Spleen (tissue), 11 donors: ENCODE data around the gene TXNL4A. TPM values are rescaled to one million over a fixed set of nuclear protein-coding genes. Genes with fewer than 3 reads are reported as not detected.

Experiments used
- DNase-seq: peaks from one replicate; pipeline ENCODE4 v3.0.0-alpha.2; 2020
- H3K27ac ChIP-seq, 8 donors: fragments of 200-600 bp; sonication (generic) in 7 of 8; 1 replicate in 4 of 8; 2 replicates in 4 of 8; pipeline versions ENCODE4 v1.5.0 to v1.8.0; 2016 to 2021; ENCODE audit warnings: inconsistent platforms in 4 of 8, mild to moderate bottlenecking in 4 of 8, moderate library complexity in 1 of 8
- H3K27me3 ChIP-seq, 7 donors: fragments of 200-600 bp; sonication (generic) in 6 of 7; replicated peaks in 1 of 7; 1 replicate in 4 of 7; 2 replicates in 3 of 7; pipeline versions ENCODE4 v1.5.0 to v1.8.0; 2016 to 2021; ENCODE audit warnings: inconsistent platforms in 3 of 7, mild to moderate bottlenecking in 1 of 7
- H3K36me3 ChIP-seq, 6 donors: fragments of 200-600 bp; sonication (generic) in 5 of 6; 1 replicate in 4 of 6; 2 replicates in 2 of 6; pipeline versions ENCODE4 v1.5.0 to v1.8.0; 2016 to 2021; ENCODE audit warnings: inconsistent platforms in 2 of 6
- H3K4me1 ChIP-seq, 6 donors: fragments of 200-600 bp; sonication (generic) in 5 of 6; 1 replicate in 3 of 6; 2 replicates in 3 of 6; pipeline versions ENCODE4 v1.5.0 to v1.8.0; 2016 to 2021; ENCODE audit warnings: inconsistent platforms in 3 of 6
- H3K4me3 ChIP-seq, 8 donors: fragments of 200-600 bp; sonication (generic) in 7 of 8; 1 replicate in 4 of 8; 2 replicates in 4 of 8; pipeline versions ENCODE4 v1.5.0 to v1.8.0; 2016 to 2021; ENCODE audit warnings: inconsistent platforms in 4 of 8, mild to moderate bottlenecking in 4 of 8, moderate library complexity in 2 of 8
- H3K9me3 ChIP-seq, 8 donors: fragments of 200-600 bp; sonication (generic) in 7 of 8; 1 replicate in 4 of 8; 2 replicates in 4 of 8; pipeline versions ENCODE4 v1.5.0 to v1.8.0; 2016 to 2021; ENCODE audit warnings: inconsistent platforms in 4 of 8
- CTCF ChIP-seq, 11 experiments: fragments of 200-600 bp in 7 of 11; fragments of 450-650 bp in 4 of 11; sonication (generic) in 4 of 11; IDR thresholded peaks in 8 of 11; conservative IDR thresholded peaks in 3 of 11; 1 replicate in 7 of 11; 2 replicates in 4 of 11; pipeline versions ENCODE4 v1.4.0 to v1.8.0; 2016 to 2021; ENCODE audit warnings: antibody characterized with exemption in 11 of 11, inconsistent platforms in 4 of 11, mild to moderate bottlenecking in 1 of 11
- POLR2A ChIP-seq, 3 donors: fragments of 450-650 bp; IDR thresholded peaks; one replicate each; pipeline ENCODE4 v1.5.1; 2017; ENCODE audit warnings: antibody characterized with exemption in 3 of 3, mild to moderate bottlenecking in 1 of 3
- POLR2AphosphoS5 ChIP-seq, 3 donors: sonication (generic); formaldehyde crosslinking; IDR thresholded peaks; one replicate each; pipeline ENCODE4 v1.5.1; 2017; ENCODE audit warnings: antibody characterized with exemption in 3 of 3
- WGBS, 5 donors: extraction: QIAGEN DNeasy Blood & Tissue Kit in 3 of 5; methylation state at CpG; one replicate each; pipeline versions ENCODE4 v1.1.5 to v1.1.7; 2013 to 2018; 5-methylcytosine and 5-hydroxymethylcytosine counted together
- intact Hi-C: fragments of 100-400 bp; cut with DNase I; formaldehyde crosslinking; loops from one replicate; pipeline ENCODE4 v1.15.0; 2023; ENCODE audit warnings: low total_unique reads
- polyA plus RNA-seq, 3 donors: library from polyadenylated mRNA; stranded (reverse); fragments of 200-250 nt; gene quantifications; one replicate each; pipeline ENCODE4 v1.2.1, GENCODE V29; 2013
- total RNA-seq, 7 donors: library from RNA; depleted of rRNA in 3 of 7; stranded (reverse); fragments of >200 nt in 3 of 7; fragmentation: NEBNext Ultra II Directional in 4 of 7; extraction: Animal tissue kit (Norgen Biotek cat#: 25700) in 4 of 7; gene quantifications; one replicate each; pipeline versions ENCODE4 v1.1.0 to v1.2.1, GENCODE V29; 2016 to 2021
- donor health status: healthy with polysubstance abuse.
- donor health status: DM: no; HTN: no; CAD: no; lungs with moderate emphysema.
- donor health status: DM: no; HTN: no; CAD: no.
- donor health status: Bipolar disorder and iron deficiency.
- donor health status: healthy.
- donor health status: DM: no; HTN: no; CAD: no.
- donor health status: DM: yes; HTN: yes; CAD: no.

The TXNL4A gene
- total and polyA plus RNA-seq, 10 donors = 20.7 to 98.5 (median 69.3) TPM

GRCh38 chr18:80034852-80035406 is 46.6 kb upstream of the TXNL4A start:
- no peak for DNase-seq
- Histone ChIP-seq H3K4me3 (peak overlapping the region; percentile 72 to 92 (median 80)), H3K27ac (peak overlapping the region; percentile 64 to 94 (median 87)), H3K27me3 (no peaks in the 10 kb centered on the region), H3K36me3 (peaks cover 0 to 31% (median 16%) of the 10 kb centered on the region in 6 donors), H3K4me1 (peaks cover 0 to 24% (median 18%) of the 10 kb centered on the region in 6 donors), H3K9me3 (peaks cover 0 to 14% (median 6%) of the 10 kb centered on the region in 8 donors)
- WGBS, 5 donors = 15 to 26% (median 21%) methylated on average over 8 of the region's 8 CpGs
- no peak for TF ChIP-seq POLR2A (IDR thresholded peaks at IDR 0.05)
- intact Hi-C loops = loop anchor here (5.0 kb wide), 1 partner anchor 43 kb away; no protein-coding TSS in a partner anchor

- no peaks in the 10 kb centered on the region for H3K27me3 ChIP-seq
- H3K4me3 ChIP-seq = peak within 1 kb of the TSS; percentile 72 to 92 (median 80)
- peaks cover 0 to 24% (median 18%) of the 10 kb centered on the region in 6 donors for H3K4me1 ChIP-seq
- intact Hi-C loops = loop anchor here (5.0 kb wide), 1 partner anchor 42 kb away; no protein-coding TSS in a partner anchor
- peak within 1 kb of the TSS; percentile 64 to 94 (median 87) for H3K27ac ChIP-seq
- peaks cover 0 to 25% (median 16%) of the 10 kb centered on the region in 6 donors for H3K36me3 ChIP-seq
- 1% methylated on average over 84 to 99 of the region's 99 CpGs for WGBS, 5 donors
- peak; percentile 100 for DNase-seq
- peak in 1 of 3 donors; percentile 29 for TF ChIP-seq POLR2A (IDR thresholded peaks at IDR 0.05)
- peak in 9 of 11 experiments; percentile 16 to 53 (median 42) for TF ChIP-seq CTCF (IDR thresholded peaks at IDR 0.05 in 8 of 11, conservative IDR thresholded peaks at IDR 0.05 in 3 of 11)
- TF ChIP-seq POLR2AphosphoS5 (IDR thresholded peaks at IDR 0.05) = peak; percentile 82 to 88 (median 87)
- peaks cover 0 to 20% (median 12%) of the 10 kb centered on the region in 8 donors for H3K9me3 ChIP-seq
These were observed 45.9 kb upstream of the TXNL4A start, which contains the start of gene RBFA for GRCh38 chr18:80034068-80034851. Gene RBFA (plus strand): TSS chr18:80034434. CDS start chr18:80034496, 62 bp downstream.

GRCh38 chr18:80033181-80034067 is 45.1 kb upstream of the TXNL4A start:
- DNase-seq = no peak

More at GRCh38 chr18:80033181-80034067, 45.1 kb upstream of the TXNL4A start:
- Histone ChIP-seq H3K36me3 (peaks cover 0 to 16% (median 11%) of the 10 kb centered on the region in 6 donors), H3K27me3 (no peaks in the 10 kb centered on the region), H3K4me1 (peaks cover 0 to 24% (median 18%) of the 10 kb centered on the region in 6 donors), H3K4me3 (peak overlapping the region; percentile 44 to 92 (median 75)), H3K27ac (peak overlapping the region; percentile 64 to 94 (median 87)), H3K9me3 (peaks cover 0 to 29% (median 21%) of the 10 kb centered on the region in 8 donors)
- WGBS, 5 donors = 2 to 11% (median 6%) methylated on average over 47 to 90 of the region's 90 CpGs
- TF ChIP-seq POLR2AphosphoS5 (IDR thresholded peaks at IDR 0.05) (peak; percentile 73 to 81 (median 77)), CTCF (IDR thresholded peaks at IDR 0.05 in 8 of 11, conservative IDR thresholded peaks at IDR 0.05 in 3 of 11) (peak in 2 of 11 experiments; percentile 9 to 16), POLR2A (IDR thresholded peaks at IDR 0.05) (no peak)
- intact Hi-C loops = loop anchor here (5.0 kb wide), 1 partner anchor 41 kb away; no protein-coding TSS in a partner anchor
